NCI-H1694 treated with DMSO at 0.1 percent for 48 hours (cell line): Measurements from ENCODE around the gene OTOP2.

Experiments used
- DNase-seq: peaks from one replicate; lab custom pipeline; 2025; lab: John Stamatoyannopoulos, UW

OTOP2 gene, protein sequence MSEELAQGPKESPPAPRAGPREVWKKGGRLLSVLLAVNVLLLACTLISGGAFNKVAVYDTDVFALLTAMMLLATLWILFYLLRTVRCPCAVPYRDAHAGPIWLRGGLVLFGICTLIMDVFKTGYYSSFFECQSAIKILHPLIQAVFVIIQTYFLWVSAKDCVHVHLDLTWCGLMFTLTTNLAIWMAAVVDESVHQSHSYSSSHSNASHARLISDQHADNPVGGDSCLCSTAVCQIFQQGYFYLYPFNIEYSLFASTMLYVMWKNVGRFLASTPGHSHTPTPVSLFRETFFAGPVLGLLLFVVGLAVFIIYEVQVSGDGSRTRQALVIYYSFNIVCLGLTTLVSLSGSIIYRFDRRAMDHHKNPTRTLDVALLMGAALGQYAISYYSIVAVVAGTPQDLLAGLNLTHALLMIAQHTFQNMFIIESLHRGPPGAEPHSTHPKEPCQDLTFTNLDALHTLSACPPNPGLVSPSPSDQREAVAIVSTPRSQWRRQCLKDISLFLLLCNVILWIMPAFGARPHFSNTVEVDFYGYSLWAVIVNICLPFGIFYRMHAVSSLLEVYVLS

DNA sequence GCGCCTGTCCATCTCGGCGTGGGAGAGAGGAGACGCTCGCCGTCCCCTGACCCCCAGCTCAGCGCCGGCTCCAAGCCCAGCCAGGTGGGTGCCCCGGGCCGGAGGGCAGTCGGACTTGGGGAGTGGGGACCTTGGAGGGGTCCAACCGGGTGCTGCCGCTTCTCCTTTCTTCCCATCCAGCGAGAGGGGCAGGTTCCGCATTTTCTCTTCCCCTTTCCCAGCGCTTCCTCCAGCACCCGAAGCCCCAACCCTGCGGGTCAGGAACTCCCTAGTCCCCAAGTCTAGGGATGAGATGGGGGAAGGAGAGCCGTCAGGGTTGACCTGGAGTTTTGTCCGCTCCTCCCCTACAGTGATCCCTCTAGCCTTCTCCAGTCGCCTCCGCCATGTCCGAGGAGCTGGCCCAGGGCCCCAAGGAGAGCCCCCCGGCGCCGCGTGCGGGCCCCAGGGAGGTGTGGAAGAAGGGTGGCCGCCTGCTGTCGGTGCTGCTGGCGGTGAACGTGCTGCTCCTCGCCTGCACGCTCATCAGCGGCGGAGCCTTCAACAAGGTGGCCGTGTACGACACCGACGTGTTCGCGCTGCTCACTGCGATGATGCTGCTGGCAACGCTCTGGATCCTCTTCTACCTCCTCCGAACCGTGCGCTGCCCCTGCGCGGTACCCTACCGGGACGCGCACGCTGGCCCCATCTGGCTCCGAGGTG lies at the start of gene OTOP2:
Gene OTOP2, plus strand, starts transcription at position 24 of the 699 bp plus-strand sequence. Its CDS starts 360 bp downstream, at position 384.
- DNase-seq = no peak

DNA sequence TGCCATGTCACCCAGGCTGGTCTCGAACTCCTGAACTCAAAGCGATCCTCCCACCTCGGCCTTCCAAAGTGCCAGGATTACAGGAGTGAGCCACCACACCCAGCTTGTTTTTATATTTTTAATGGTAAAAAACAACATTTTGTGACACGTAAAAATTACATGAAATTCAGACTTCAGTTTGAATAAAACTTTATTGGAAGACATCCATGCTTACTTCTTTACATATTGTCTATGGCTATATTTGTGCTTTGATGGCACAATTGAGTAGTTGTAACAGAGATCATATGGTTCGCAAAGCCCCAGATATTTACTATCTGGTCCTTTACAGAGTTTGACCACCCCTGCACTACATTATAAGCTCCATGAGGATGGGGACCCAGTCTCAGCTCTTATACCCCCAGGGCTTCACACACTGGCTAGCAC lies 49.4 kb upstream of the OTOP2 start:
- DNase-seq = no peak

DNA sequence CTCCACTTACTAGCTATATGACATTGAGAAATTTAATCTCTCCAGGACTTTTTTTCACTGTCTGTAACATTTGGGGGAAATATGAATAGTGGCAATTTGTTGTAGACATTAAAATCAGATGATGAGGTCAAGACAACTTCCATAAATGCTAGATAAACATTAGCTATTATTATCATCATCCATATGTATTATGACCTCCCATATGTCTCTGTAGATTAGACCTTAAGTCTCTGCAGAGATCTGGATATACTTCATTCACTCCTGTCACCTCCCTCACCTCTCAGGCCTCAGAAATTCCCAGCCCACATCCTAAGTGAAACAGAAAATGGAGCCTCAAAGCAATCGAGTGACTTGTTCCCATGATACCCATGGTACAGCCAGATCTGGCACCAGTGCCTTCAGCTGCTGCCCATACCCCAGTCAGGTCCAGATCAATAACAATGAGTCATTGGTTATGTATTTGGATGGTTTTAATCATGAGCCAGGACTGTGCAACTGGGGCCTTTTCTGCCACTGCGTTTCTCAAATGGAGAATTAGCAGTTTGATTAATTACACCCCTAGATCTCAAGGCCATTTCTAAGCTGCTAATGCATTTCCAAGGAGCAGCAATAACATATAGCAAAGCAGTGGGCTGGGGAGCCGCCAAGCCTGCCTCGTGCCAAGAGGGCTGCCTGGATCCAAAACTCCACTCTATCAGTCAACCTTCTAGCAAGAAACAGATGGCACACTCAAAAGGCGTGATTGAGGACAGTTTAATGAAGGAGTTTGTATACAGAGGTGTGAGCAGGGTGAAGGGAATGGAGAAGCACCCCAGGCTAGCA lies 48.7 kb upstream of the OTOP2 start:
- peak; percentile 58 for DNase-seq

DNA sequence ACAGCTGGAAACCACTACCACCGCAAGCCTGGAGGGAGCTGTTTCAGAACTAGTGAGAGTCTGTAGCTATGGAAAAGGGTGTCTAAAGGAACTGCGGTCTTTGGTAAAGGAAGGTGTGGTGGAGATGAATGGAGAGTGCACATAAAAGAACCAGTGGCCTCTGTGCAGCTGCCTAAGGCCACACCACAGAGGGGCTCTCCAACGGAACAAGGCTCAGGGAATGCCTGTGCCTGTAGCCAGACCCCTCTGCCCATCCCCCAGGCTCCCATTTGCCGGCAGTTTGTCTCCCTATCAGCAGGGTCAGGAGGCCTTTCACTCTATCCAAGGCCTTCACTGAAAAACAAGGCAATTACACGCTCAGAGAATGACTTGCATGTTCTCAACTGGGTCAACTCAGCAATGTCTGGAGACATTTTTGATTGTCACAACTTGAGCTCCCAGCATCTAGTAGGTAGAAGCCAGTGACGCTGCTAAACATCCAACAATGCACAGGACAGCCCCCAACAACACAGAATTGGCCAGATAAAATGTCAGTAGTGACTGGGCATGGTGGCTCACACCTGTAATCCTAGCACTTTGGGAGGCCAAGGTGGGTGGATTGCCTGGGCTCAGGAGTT lies 48.0 kb upstream of the OTOP2 start:
- DNase-seq = no peak

DNA sequence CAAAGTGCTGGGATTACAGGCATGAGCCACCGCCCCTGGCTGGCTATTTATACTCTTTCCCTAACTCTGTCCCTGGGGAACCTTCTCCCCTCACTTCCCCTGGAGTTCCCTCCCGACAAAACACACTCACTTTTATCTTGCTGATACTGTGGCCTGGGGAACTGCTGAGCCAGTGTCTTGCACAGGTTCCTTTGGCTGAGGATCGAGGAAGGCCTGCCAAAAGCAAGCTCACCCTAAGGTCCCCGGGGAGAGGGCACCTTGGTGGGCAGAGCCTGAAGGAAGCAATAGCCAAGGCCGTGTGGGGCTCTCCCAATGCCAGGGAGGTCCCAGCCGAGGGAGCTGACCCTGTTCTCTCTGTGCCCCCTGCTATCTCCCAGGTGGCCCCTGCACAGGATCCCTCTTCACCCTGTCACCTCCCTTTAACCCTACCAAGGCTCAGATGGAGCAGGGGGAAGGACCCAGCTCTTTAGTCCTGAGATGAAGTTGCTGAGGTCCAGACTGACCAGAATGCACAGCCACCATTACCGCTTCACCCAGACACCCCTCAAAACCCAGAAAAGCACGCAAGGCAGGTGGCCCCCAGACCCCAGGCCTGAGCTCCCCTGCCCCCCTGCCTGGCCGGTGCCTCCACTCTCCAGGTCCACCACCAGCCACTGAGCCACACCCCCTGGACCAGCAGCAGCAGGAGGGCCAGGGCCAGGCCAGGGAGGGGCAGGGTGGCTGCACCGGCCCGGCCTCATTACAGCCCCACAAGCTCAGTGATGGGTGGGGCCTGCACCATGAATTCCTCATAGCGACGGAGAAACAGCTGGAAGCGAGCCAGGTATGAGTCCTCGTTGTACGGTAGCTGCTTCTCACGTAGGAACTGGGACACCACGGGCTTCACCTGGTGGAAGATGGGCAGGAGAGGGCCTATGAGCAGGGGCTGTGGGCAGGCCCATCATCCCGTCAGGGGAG lies 46.2 kb upstream of the OTOP2 start:
- no peak for DNase-seq

DNA sequence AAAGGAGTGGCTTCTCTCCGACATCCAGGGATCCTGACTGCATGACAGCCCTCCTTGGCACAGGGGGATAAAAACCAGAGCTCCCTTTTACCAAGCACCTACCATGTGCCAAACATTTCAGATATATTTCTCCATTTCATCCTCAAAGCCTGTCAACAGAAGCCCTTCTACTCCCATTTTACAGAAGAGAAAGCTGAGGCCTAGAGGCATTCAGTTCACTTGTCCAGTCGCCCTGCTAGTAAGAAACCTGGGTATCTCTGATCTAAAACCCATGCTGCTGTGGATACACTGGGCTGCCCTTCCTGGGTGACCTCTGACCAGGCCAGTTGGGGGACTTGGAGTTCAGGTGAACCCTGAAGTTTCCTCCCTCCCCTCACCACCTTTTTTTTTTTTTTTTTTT lies 45.4 kb upstream of the OTOP2 start:
- no peak for DNase-seq

DNA sequence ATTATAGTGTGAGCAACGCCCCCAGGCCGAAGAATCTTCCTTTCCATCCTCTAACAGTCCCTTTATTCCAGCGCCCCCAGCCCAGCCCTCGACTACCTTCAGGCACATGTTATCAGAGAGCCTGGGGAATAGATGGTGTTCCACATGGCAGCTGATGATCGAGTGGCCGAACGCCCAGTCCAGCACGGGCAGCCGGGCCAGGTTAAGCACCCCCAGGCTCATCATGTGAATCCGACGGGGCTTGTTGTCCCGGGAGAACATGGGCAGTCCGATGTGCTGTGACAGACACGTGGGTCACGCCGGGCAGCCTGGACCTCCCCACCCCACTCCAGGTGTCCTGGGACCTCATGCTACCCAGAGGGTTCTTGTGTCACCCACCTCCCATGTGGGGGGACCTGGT lies 44.8 kb upstream of the OTOP2 start:
- no peak for DNase-seq

DNA sequence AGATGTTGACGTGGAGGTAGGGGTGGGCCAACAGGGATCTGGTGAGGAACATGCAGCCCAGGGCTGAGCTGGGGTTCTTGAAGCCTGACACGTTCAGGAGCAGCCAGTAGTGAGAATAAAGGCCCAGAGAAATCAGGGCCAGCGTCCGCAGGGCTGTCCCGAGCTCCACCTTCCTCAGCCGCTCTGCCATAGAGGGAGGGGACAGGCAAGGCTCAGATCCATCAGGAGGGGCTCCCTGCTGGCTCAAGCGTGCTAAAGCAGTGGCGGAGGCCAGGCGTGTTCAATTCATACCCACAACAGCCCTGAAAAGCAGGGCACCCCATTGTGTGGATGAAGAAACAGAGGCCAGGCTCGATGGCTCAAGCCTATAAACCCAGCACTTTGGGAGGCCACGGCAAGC lies 43.0 kb upstream of the OTOP2 start:
- DNase-seq = no peak

DNA sequence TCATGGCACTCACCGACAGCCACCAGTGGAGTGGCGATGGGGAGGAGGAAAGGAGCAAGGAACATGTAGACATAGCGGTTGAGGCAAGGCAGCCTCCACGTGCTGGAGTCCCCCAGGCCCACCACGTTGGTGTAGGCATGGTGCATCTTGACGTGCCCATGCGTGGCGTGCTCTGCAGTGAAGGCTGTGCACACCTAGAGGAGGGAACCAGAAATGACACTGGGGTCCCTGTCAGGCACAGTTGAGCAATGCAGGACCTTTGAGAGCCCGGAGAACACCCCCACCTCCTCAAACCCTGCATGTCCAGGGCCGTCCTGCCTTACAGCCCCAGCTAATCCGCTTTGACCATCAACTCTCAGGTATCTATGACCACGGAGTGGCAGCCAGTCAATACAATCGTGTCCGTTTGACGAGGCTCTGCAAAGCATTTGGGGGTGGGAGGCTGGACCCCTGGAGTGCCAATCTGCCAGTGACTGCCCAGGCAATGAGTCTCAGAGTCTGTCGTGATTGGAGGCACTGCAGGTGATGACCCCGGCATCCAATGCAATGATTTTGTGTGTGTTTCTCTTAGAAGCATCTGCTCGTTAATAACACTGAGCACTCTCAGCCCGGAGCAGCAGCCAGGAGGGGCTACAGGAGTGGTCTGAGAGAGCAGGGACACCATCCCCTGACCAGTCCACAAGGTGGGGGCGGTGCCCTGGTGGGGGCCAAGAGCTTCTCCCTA lies 41.4 kb upstream of the OTOP2 start:
- no peak for DNase-seq

DNA sequence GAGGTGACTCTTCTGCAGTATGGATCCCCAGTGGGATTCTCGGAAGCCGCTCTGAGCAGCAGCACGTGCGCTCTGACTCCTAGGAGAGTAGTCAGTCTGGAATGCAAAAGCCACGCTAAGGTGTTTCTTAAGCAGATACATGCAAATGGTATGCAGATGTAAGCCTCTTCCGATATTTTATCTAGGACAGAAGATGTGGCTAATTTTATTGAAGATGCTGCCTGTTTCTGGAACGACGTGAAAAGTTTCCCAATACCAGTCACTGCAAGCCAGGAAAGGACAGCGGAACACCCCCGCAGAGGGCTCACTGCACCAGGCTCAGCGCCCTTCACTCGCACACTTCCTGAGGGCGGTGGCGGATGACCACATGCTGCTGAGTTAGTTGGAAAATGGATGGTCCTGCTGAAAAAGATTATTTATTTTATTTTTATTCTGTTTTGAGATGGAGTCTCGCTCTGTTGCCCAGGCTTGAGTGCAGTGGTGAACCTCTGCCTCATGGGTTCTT lies 40.8 kb upstream of the OTOP2 start:
- DNase-seq = no peak

DNA sequence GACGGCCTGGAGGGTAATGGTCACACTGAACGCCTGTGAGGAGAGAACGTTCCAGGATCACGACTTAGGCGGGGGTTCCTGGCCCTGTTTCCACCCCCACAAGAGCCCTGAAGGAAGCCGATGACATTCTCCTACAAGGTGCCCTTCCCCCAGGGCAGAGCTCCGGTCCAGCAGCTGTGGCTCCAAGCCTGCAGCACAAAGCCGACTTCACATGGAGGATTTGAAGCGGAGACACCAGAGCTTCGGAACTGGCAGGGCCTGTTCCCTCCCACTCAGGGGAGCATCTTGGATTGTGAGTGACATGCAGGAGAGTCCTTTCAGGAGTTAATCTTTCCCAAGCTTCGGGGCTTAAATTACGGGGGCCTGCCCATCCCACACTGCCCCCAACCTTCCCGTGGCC lies 35.6 kb upstream of the OTOP2 start:
- no peak for DNase-seq

DNA sequence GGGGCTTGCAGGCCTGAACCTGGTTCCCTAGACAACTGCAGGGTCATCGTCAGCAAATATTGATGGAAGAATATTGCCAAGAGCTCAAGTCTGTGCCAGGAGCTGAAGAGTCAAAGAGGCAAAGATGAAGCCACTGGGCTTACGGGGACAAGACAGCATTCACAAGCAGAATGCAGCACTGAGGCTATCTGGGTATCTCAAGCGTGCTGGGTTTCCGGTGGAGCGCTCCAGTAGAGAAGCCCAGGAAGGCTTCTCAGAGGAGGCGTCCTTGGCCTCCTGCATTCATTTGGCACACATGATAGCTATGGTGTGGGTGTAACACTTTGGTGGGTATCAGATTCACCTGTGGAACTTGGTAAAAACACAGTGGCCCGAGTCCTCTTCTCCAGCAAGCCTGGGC lies 33.5 kb upstream of the OTOP2 start:
- DNase-seq = no peak

DNA sequence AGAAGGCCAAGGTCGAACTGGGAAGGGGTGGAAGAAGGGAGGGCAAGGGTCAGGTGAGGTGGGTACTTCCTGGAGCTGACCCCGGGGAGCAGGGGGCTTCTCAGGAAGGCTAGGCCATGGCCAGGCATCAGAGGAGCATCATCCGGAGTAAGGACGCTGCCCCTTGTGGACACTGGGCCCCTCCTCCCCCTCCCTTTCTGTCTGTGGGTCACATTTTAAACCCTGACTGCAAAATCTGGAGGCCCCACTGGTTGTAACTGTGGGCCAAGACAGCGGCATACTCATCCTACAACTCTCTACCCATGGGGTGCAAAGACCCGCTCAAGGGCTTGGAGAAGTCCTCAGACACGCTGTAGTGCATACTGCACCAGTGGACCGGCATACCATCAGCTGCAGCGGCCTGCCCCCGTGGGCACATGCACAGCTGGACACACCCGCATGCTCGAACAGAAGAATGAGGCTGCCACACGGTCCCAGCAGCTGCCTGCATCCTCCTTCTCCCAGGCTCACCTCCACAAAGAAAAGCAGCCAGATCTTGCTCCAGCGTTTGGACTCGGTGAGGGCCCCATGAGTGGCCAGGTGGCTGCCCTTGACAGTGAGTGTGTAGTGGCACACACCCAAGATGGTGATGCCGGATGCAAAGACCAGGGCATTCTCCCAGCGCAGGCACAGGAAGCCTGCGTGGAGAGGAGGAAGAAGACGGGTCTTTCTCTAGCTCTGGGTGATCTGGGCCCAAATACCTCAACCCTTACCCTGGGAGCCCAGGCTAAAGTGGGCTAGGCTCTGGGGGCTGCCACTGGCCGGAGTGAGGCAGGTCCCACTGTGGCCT lies 31.8 kb upstream of the OTOP2 start:
- DNase-seq = no peak

DNA sequence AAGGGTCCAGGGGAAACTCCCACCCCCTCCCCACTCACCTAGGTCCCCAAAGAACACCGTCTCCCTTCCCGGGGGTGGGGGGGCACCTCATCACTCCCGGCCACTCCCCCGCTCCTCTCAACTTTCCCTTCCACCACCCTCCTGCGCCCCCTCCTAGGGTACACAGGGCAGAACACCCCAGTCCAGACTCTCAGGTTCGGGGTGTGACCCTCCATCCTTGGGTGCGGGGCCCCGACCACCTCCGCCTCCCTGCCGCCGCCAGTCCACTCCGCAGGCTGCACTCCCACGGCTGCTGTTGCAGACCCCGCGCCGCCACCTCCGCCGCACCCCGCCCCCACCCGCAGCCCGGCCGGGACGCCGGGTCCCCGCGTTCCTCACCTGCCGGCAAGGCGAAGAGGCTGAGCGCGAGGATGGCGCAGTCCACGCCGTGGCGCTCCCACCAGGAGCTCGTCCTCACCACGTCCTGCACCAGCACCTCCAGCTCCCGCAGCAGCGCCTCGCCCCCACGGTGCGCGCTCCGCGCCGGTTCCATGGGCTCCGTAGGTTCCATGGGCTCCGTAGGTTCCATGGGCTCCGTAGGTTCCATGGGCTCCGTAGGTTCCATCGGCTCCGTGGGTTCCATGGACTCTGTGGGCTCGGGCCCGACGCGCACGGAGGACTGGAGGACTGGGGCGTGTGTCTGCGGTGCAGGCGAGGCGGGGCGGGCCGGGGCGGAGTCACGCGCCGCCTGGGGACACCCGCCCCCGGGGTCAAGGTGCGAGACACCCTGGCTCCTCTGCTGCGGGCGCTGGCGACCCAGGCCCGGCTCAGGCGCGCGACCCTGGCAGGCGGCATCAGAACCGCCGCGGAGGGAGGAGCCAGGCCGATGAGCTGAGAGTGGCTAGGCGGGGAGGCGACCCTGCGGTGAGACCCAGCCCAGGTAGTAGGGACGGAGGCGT lies 30.8 kb upstream of the OTOP2 start, which contains the start of gene FADS6:
Gene FADS6, minus strand, starts transcription at position 660 of the 938 bp plus-strand sequence. Its CDS starts 38 bp downstream, at position 622.
- DNase-seq = no peak

DNA sequence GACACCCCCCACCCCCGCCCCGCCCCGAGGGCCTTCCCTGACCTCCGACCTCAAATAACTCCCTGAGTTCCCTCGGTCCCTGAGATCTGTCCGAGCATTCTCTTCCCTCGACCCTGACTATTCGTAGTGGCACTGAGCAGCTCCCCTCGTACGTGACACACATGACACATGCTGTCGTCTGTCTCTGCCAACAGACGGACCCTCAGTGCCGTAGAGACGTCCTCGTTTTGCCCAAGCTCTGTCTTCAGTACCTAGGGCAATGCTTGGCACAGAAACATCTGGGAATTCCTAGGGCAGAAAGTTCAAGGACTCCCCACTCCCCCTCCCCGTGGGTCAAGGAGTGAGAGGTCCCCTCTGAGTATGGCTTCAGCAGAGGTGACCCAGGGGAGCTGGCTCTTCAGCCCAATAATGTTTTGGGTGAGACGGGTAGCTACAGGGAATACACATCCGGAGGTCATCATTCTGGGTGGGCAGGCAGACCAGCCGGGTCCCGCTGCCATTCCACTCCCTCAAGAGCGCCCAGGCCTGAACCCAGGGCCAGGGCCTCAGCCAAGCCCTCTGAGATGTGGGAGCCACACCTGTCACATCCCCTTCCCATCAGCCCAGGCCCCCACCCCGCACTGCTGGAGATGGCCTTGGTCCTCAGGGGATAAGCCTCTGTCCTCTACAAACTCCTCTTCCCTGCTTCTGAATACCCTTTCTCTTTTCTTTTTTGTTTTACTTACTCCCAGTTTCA lies 30.0 kb upstream of the OTOP2 start:
- no peak for DNase-seq

DNA sequence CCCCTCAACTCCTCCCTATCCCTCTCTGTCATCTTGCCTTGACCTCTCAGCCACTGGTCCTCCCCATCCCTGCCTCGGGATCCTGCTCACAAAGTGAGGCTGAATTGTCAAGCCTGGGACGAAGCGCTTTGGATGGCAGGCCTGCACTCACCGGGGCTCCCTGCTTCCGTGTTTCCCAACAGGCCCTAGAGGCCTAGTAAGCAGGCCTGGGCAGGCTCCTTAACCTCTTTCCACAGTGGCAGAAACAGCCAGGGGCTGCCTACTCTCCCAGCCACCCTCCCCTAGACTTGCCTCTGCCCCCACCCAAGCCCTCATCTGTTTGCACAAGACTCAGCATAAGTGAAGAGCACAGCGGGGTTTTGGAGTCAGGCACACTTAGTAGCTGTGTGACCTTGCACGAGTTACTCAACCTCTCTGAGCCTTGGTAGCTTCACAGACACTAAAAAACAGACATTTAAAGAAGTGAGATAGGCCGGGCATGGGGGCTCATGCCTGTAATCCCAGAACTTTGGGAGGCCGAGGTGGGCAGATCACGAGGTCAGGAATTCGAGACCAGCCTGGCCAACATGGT lies 25.6 kb upstream of the OTOP2 start:
- no peak for DNase-seq

DNA sequence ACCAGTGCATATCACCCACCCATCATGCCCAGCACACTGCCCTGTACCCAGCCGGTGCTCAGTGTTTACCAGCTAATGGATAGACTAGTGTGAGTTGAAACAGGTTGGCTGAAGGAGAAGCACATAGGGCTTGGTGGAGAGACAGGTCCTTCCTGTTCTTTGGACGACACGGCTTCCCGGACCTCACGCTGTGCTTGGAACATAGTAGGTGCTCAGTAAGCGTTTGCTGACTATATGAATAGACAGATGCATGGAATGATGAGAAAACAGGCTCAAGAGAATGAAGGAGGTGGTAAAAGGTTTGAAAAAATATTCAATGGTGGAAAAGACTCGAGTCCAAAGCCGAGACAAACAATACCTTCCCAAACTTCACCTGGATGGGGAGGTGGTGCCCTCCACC lies 23.9 kb upstream of the OTOP2 start:
- DNase-seq = no peak
